H1 (cell line): ENCODE results near the gene TLR4.

Experiments
- CBX5 ChIP-seq: fragments of 300-800, 300-1000 bp; sonication (generic); IDR thresholded peaks from 2 replicates; pipeline ENCODE4 v1.7.1; 2016; ENCODE audit warnings: antibody characterized with exemption, low read length, low read depth
- JUN ChIP-seq: IDR thresholded peaks from 2 replicates; pipeline ENCODE4 v1.6.1; 2011; ENCODE audit warnings: low read depth, mild to moderate bottlenecking, improper control_type of control experiment, low read length
- POLR2A ChIP-seq, 2 experiments: IDR thresholded peaks; 1 replicate in 1 of 2; 2 replicates in 1 of 2; pipeline ENCODE4 v1.6.1; 2011; ENCODE audit warnings: low read depth in 2 of 2, low read length in 2 of 2, mild to moderate bottlenecking in 2 of 2; ENCODE audit errors: control extremely low read depth in 1 of 2
- RBBP5 ChIP-seq: IDR thresholded peaks from 2 replicates; pipeline ENCODE4 v1.7.1; 2012; ENCODE audit warnings: low read depth, mild to moderate bottlenecking, inconsistent platforms, low read length, moderate library complexity, borderline replicate concordance
- SIN3A ChIP-seq, 2 experiments: IDR thresholded peaks in 1 of 2; conservative IDR thresholded peaks in 1 of 2; 2 replicates each; pipeline ENCODE4 v1.6.1; 2011 to 2012; ENCODE audit warnings: low read length in 2 of 2, improper control_type of control experiment in 1 of 2, low read depth in 1 of 2, mild to moderate bottlenecking in 1 of 2
- YY1 ChIP-seq: IDR thresholded peaks from 2 replicates; pipeline ENCODE4 v1.6.1; 2011; ENCODE audit warnings: low read depth, mild to moderate bottlenecking, low read length
- ZNF274 ChIP-seq: IDR thresholded peaks from 2 replicates; pipeline ENCODE4 v1.7.0; 2012; ENCODE audit warnings: low read length, borderline replicate concordance; ENCODE audit errors: extremely low read depth
- TF ChIP-seq, protein P1 (sequence below), 3 experiments: IDR thresholded peaks; 1 replicate in 2 of 3; 2 replicates in 1 of 3; pipeline versions ENCODE4 v1.5.1 to v1.6.1; 2011; ENCODE audit warnings: low read length in 3 of 3, mild to moderate bottlenecking in 3 of 3, inconsistent platforms in 2 of 3, low read depth in 1 of 3, moderate library complexity in 1 of 3; ENCODE audit not compliant: insufficient read depth in 1 of 3; ENCODE audit errors: control extremely low read depth in 1 of 3

DNA sequence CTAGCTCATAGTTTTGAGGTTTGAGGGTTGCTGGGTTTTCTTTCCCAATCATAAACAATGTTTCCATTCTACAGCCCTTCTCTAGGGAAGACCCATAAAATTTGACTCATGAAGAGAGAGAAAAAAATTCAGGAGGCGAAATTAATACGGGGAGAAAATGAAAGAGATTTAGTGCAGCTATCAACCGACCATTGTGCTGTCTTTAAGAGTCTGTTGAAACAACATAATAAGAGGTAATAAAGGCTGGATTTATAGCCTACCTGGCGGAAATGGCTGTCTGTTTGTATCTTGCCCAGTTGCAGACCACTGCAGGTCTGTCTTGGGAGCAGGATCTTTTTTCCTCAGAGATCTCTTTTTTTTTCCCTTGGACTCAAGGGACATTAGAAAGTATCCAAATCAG is 66.9 kb downstream of the TLR4 start:
- TF ChIP-seq, protein P1, sequence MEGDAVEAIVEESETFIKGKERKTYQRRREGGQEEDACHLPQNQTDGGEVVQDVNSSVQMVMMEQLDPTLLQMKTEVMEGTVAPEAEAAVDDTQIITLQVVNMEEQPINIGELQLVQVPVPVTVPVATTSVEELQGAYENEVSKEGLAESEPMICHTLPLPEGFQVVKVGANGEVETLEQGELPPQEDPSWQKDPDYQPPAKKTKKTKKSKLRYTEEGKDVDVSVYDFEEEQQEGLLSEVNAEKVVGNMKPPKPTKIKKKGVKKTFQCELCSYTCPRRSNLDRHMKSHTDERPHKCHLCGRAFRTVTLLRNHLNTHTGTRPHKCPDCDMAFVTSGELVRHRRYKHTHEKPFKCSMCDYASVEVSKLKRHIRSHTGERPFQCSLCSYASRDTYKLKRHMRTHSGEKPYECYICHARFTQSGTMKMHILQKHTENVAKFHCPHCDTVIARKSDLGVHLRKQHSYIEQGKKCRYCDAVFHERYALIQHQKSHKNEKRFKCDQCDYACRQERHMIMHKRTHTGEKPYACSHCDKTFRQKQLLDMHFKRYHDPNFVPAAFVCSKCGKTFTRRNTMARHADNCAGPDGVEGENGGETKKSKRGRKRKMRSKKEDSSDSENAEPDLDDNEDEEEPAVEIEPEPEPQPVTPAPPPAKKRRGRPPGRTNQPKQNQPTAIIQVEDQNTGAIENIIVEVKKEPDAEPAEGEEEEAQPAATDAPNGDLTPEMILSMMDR (IDR thresholded peaks at IDR 0.05; ENCODE audit: control extremely low read depth in 1 of 3, insufficient read depth in 1 of 3, low read depth in 1 of 3, low read length in 3 of 3), result no peak
- no peak for TF ChIP-seq JUN
- TF ChIP-seq RBBP5, result no peak
- no peak for TF ChIP-seq CBX5
- no peak for TF ChIP-seq SIN3A (conservative IDR thresholded peaks at IDR 0.05 in 1 of 2, IDR thresholded peaks at IDR 0.05 in 1 of 2; ENCODE audit: low read depth in 1 of 2, low read length in 2 of 2)
- no peak for TF ChIP-seq ZNF274
- no peak for TF ChIP-seq YY1
- TF ChIP-seq POLR2A (IDR thresholded peaks at IDR 0.05; ENCODE audit: control extremely low read depth in 1 of 2, low read depth in 2 of 2, low read length in 2 of 2), result no peak
